Measurements from ENCODE around the gene SSRP1. TPM values are rescaled to one million over a fixed set of nuclear protein-coding genes. Genes with fewer than 3 reads are reported as not detected.

SSRP1 gene
- total and polyA plus RNA-seq, 2 donors from 2014 or later: 44.5 to 78.5 TPM

DNA sequence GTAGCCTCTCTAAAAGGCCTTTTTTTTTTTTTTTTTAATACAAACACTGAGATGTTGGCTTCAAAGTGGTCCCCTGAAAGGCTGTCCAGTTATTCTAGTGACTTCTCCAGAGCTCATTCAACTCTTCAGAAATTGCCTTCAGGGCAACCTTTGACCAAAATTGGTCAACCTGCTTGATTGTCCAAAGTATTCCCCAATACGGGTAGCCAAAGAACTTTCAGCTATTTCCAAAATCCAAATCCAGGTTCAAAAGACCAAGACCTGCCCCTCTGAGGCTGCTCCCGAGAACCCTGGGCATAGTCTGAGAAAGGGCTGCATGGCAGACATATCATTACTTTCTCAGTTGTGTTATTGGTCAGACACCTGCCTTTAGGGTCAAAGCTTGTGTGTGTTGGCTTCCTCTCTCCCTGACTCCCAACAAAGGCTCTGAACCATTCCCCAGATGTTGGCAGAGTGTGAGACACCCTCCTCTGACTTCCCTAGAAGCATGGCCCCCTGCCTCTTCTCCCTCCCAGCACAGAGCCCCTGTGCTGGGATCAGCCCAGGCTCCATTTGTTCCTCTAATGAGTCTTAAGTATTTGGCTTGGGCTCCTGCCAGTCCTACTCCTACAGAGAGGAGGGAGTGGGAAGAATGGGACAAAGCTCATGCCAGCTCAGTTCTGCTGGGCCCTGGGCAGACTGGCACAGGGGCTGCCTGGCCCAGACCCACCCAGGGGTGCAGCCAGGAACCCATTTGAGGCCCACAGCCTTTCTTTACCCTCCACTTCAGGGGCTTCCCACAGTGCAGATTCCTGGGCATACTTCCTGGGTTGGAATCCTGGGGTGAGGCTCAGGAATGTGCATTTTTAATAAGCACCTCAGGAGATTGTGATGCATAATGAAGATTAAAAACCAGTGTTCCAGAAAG lies 41.2 kb downstream of the SSRP1 start:
- H3K27me3 ChIP-seq (ENCODE audit: control insufficient read depth, insufficient read depth, low read length): no peaks in the 10 kb centered on the region
- peak overlapping the region in 1 of 2 donors; percentile 7 for H3K27ac ChIP-seq (ENCODE audit: low read depth in 2 of 2, low read length in 2 of 2)
- no peak for FAIRE-seq
- intact Hi-C loops (cut with DNase I): no loop called here
- no peak overlapping the region for H3K9ac ChIP-seq (ENCODE audit: low read length in 3 of 3)
- peak in 2 of 5 donors; percentile 31 to 68 for DNase-seq
- H3K9me3 ChIP-seq (ENCODE audit: control insufficient read depth in 2 of 3, insufficient read depth in 1 of 3, low read length in 3 of 3): peaks cover 0 to 7% (median 0%) of the 10 kb centered on the region in 3 donors
- no peak overlapping the region for H3K4me3 ChIP-seq (ENCODE audit: low read length in 3 of 3)
- peaks cover 2 to 7% (median 6%) of the 10 kb centered on the region in 3 donors for H3K36me3 ChIP-seq (ENCODE audit: control insufficient read depth in 2 of 3, insufficient read depth in 3 of 3, low read length in 3 of 3)
- TF ChIP-seq, protein P1, sequence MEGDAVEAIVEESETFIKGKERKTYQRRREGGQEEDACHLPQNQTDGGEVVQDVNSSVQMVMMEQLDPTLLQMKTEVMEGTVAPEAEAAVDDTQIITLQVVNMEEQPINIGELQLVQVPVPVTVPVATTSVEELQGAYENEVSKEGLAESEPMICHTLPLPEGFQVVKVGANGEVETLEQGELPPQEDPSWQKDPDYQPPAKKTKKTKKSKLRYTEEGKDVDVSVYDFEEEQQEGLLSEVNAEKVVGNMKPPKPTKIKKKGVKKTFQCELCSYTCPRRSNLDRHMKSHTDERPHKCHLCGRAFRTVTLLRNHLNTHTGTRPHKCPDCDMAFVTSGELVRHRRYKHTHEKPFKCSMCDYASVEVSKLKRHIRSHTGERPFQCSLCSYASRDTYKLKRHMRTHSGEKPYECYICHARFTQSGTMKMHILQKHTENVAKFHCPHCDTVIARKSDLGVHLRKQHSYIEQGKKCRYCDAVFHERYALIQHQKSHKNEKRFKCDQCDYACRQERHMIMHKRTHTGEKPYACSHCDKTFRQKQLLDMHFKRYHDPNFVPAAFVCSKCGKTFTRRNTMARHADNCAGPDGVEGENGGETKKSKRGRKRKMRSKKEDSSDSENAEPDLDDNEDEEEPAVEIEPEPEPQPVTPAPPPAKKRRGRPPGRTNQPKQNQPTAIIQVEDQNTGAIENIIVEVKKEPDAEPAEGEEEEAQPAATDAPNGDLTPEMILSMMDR (IDR thresholded peaks at IDR 0.05; ENCODE audit: borderline replicate concordance, extremely low read depth, insufficient read depth): no peak
- peaks cover 0 to 7% (median 2%) of the 10 kb centered on the region in 3 donors for H3K4me1 ChIP-seq (ENCODE audit: control insufficient read depth in 2 of 3, insufficient read depth in 2 of 3, low read depth in 1 of 3, low read length in 3 of 3)

DNA sequence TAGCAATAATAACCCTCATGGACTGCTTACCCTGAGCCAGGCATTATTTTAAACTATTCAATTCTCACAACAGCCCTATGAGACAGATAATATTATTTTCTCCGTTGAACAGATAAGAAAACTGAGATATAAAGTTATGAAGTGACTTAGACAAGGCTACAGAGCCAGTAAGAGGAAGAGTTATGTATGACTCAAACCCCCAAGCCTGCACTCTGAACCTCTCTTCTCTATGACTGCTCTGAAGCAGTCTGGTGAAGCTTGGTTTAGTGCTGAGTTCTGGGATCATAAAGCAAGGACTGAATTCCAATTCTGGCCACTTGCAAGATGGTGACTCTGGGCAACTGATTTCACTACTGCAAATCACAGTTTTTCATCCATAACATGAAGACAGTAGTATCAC lies 45.4 kb downstream of the SSRP1 start:
- Histone ChIP-seq H3K4me3 (ENCODE audit: low read length in 3 of 3) (no peak overlapping the region), H3K4me1 (ENCODE audit: control insufficient read depth in 2 of 3, insufficient read depth in 2 of 3, low read depth in 1 of 3, low read length in 3 of 3) (peaks cover 2 to 9% (median 4%) of the 10 kb centered on the region in 3 donors), H3K36me3 (ENCODE audit: control insufficient read depth in 2 of 3, insufficient read depth in 3 of 3, low read length in 3 of 3) (no peaks in the 10 kb centered on the region), H3K27ac (ENCODE audit: low read depth in 2 of 2, low read length in 2 of 2) (no peak overlapping the region), H3K9me3 (ENCODE audit: control insufficient read depth in 2 of 3, insufficient read depth in 1 of 3, low read length in 3 of 3) (no peaks in the 10 kb centered on the region), H3K9ac (ENCODE audit: low read length in 3 of 3) (no peak overlapping the region), H3K27me3 (ENCODE audit: control insufficient read depth, insufficient read depth, low read length) (no peaks in the 10 kb centered on the region)
- no peak for FAIRE-seq
- intact Hi-C loops (cut with DNase I): no loop called here
- no peak for DNase-seq
- TF ChIP-seq, protein P1 (IDR thresholded peaks at IDR 0.05; ENCODE audit: borderline replicate concordance, extremely low read depth, insufficient read depth): no peak

DNA sequence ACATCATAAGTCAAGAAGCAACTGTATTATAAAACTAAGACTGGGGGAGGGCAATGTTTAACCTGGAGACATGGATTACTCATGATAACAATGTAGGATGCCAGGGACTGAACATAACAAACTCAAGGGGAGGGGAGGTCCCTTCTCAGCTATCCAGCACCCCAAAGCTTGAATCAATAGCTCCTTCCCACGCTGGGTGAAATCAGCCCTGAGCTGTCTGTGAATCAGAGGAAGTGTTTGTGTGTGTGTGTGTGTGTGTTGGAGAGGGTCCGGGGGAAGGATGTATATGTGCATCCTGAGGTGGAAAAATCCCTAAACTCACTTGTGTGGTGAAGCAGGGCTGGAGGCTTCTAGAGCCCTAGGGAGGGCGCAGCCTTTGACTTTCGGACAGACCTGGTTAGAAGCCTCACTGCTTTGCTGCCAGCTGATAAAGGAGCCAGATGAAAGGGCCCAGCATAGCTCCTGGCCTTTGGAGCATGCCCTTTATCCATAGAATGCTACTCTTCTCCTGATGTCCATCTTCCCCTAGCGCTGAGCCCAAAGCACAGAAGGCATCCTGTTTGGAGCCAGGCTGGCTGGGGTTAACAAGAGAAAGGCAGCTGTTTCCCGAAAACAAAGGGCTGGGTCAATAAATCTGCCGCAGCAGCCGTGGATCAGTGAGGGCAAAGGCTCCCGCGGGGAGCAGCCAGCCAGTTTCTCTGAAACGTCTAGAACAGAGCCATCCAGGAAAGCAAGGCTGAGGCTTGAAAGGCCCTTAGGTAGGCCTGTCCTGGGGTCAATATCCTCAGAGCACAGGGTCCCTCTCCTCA lies 46.7 kb downstream of the SSRP1 start:
- intact Hi-C loops (cut with DNase I): no loop called here
- peaks cover 0 to 4% (median 2%) of the 10 kb centered on the region in 3 donors for H3K4me1 ChIP-seq (ENCODE audit: control insufficient read depth in 2 of 3, insufficient read depth in 2 of 3, low read depth in 1 of 3, low read length in 3 of 3)
- DNase-seq: peak in 3 of 5 donors; percentile 64 to 77 (median 67)
- H3K36me3 ChIP-seq (ENCODE audit: control insufficient read depth in 2 of 3, insufficient read depth in 3 of 3, low read length in 3 of 3): no peaks in the 10 kb centered on the region
- H3K27ac ChIP-seq (ENCODE audit: low read depth in 2 of 2, low read length in 2 of 2): no peak overlapping the region
- no peaks in the 10 kb centered on the region for H3K9me3 ChIP-seq (ENCODE audit: control insufficient read depth in 2 of 3, insufficient read depth in 1 of 3, low read length in 3 of 3)
- no peak overlapping the region for H3K9ac ChIP-seq (ENCODE audit: low read length in 3 of 3)
- TF ChIP-seq, protein P1 (IDR thresholded peaks at IDR 0.05; ENCODE audit: borderline replicate concordance, extremely low read depth, insufficient read depth): no peak
- no peaks in the 10 kb centered on the region for H3K27me3 ChIP-seq (ENCODE audit: control insufficient read depth, insufficient read depth, low read length)
- no peak overlapping the region for H3K4me3 ChIP-seq (ENCODE audit: low read length in 3 of 3)
- FAIRE-seq: no peak

Data from kidney (tissue), 14 donors.